ENCODE measurements around the gene SYNE2. TPM values are rescaled to one million over a fixed set of nuclear protein-coding genes. Genes with fewer than 3 reads are reported as not detected.

SYNE2 gene
- total RNA-seq, 1 donor = 25.8 TPM

- no peak for DNase-seq (ENCODE audit: low read depth)
- TF ChIP-seq, protein P1, sequence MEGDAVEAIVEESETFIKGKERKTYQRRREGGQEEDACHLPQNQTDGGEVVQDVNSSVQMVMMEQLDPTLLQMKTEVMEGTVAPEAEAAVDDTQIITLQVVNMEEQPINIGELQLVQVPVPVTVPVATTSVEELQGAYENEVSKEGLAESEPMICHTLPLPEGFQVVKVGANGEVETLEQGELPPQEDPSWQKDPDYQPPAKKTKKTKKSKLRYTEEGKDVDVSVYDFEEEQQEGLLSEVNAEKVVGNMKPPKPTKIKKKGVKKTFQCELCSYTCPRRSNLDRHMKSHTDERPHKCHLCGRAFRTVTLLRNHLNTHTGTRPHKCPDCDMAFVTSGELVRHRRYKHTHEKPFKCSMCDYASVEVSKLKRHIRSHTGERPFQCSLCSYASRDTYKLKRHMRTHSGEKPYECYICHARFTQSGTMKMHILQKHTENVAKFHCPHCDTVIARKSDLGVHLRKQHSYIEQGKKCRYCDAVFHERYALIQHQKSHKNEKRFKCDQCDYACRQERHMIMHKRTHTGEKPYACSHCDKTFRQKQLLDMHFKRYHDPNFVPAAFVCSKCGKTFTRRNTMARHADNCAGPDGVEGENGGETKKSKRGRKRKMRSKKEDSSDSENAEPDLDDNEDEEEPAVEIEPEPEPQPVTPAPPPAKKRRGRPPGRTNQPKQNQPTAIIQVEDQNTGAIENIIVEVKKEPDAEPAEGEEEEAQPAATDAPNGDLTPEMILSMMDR (IDR thresholded peaks at IDR 0.05; ENCODE audit: insufficient read depth, low read length) = no peak
- no peak overlapping the region for H3K4me3 ChIP-seq (ENCODE audit: low read depth, low read length)
Measured at GRCh38 chr14:64238631-64239030, 385.8 kb downstream of the SYNE2 start.

DNA sequence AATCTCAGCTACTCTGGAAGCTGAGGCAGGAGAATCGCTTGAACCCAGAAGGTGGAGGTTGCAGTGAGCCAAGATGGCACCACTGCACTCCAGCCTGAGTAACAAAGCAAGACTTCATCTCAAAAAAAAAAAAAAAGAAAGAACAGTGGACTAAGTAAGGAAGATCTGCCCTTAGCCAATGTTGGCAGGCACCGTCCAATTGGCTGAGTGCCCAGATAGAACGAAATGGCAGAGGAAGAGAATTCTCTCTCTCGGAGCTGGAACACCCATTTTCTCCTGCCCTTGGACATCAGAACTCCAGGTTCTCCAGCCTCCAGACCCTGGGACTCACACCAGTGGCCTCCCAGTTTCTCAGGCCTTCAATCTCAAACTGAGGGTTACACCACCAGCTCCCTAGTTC lies 391.5 kb downstream of the SYNE2 start:
- peak; percentile 53 for DNase-seq (ENCODE audit: low read depth)
- TF ChIP-seq, protein P1 (IDR thresholded peaks at IDR 0.05; ENCODE audit: insufficient read depth, low read length) = no peak
- no peak overlapping the region for H3K4me3 ChIP-seq (ENCODE audit: low read depth, low read length)

GRCh38 chr14:64245491-64245890 lies 392.7 kb downstream of the SYNE2 start:
- TF ChIP-seq, protein P1 (IDR thresholded peaks at IDR 0.05; ENCODE audit: insufficient read depth, low read length) = no peak
- no peak overlapping the region for H3K4me3 ChIP-seq (ENCODE audit: low read depth, low read length)
- no peak for DNase-seq (ENCODE audit: low read depth)

DNA sequence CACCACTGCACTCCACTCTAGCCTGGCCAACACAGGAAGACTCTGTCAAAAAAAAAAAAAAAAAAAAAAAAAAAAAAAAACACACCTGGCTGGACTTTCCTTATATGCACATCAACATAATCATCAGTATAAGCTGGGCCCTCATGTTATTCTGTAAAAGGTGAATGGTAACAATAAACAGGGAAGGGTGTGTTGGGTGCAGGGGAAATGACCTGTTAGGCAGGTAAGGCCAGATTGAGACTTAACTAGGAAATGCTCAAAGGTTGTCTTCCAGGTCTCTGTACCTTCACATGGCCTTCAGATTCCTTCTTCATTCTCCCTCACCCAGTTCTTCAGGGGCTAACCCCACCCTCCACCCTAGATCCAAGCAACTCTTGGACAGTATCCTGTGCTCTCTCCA lies 393.9 kb downstream of the SYNE2 start:
- no peak for DNase-seq (ENCODE audit: low read depth)
- TF ChIP-seq, protein P1 (IDR thresholded peaks at IDR 0.05; ENCODE audit: insufficient read depth, low read length) = no peak
- H3K4me3 ChIP-seq (ENCODE audit: low read depth, low read length) = no peak overlapping the region

DNA sequence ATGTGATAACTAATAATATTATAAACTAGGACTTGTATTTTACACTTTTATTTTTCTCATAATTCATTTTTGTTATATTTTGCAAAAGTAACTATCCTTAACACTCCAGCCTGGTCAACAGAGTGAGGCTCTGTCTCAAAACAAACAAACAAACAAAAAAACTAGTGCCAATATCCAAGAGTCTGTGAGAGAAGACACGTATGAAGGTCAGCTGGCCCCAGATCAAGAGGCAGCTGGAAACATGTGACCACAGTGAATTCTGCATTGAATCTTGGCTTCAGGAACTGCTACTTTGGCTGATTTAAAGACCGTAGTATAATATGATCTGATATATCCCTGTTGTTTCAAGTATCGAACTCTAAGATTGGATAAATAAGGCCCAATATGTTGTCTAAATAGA lies 394.4 kb downstream of the SYNE2 start:
- H3K4me3 ChIP-seq (ENCODE audit: low read depth, low read length) = no peak overlapping the region
- TF ChIP-seq, protein P1 (IDR thresholded peaks at IDR 0.05; ENCODE audit: insufficient read depth, low read length) = no peak
- DNase-seq (ENCODE audit: low read depth) = no peak

- DNase-seq (ENCODE audit: low read depth) = no peak
- TF ChIP-seq, protein P1 (IDR thresholded peaks at IDR 0.05; ENCODE audit: insufficient read depth, low read length) = no peak
- no peak overlapping the region for H3K4me3 ChIP-seq (ENCODE audit: low read depth, low read length)
Measured at GRCh38 chr14:64248689-64249088, 395.9 kb downstream of the SYNE2 start.

GRCh38 chr14:64249363-64249762 lies 396.6 kb downstream of the SYNE2 start:
- DNase-seq (ENCODE audit: low read depth) = peak; percentile 37
- H3K4me3 ChIP-seq (ENCODE audit: low read depth, low read length) = no peak overlapping the region
- TF ChIP-seq, protein P1 (IDR thresholded peaks at IDR 0.05; ENCODE audit: insufficient read depth, low read length) = no peak
